ENCODE data around the gene TBC1D2B.
"Not testable (repeated sequence)": the region's sequence is repeated elsewhere in the genome, so short reads cannot be mapped to it uniquely, and the experiment has no call there.

The TBC1D2B gene

GRCh38 chr15:77984446-77984861, 93.1 kb downstream of the TBC1D2B start:
- in situ Hi-C loops (cut with HindIII; ENCODE audit: low sequenced_read_pairs): loop anchor here (5.0 kb wide), 1 partner anchor 788 kb away; no protein-coding TSS in a partner anchor

GRCh38 chr15:77983708-77984445, 93.6 kb downstream of the TBC1D2B start:
- no peak overlapping the region for H3K4me3 ChIP-seq (ENCODE audit: low read depth, low read length)
- TF ChIP-seq CTCF (IDR thresholded peaks at IDR 0.05; ENCODE audit: low read depth, low read length, missing control alignments): peak; percentile 23
- in situ Hi-C loops (cut with HindIII; ENCODE audit: low sequenced_read_pairs): loop anchor here (5.0 kb wide), 1 partner anchor 788 kb away; no protein-coding TSS in a partner anchor
- DNase-seq (ENCODE audit: low read depth): no peak

More at GRCh38 chr15:77984446-77984861, 93.1 kb downstream of the TBC1D2B start:
- no peak for TF ChIP-seq CTCF (IDR thresholded peaks at IDR 0.05; ENCODE audit: low read depth, low read length, missing control alignments)
- DNase-seq (ENCODE audit: low read depth): no peak
- no peak overlapping the region for H3K4me3 ChIP-seq (ENCODE audit: low read depth, low read length)

GRCh38 chr15:77983091-77983707, 94.3 kb downstream of the TBC1D2B start:
- no peak for DNase-seq (ENCODE audit: low read depth)
- in situ Hi-C loops (cut with HindIII; ENCODE audit: low sequenced_read_pairs): loop anchor here (5.0 kb wide), 1 partner anchor 789 kb away; no protein-coding TSS in a partner anchor
- no peak overlapping the region for H3K4me3 ChIP-seq (ENCODE audit: low read depth, low read length)
- TF ChIP-seq CTCF (IDR thresholded peaks at IDR 0.05; ENCODE audit: low read depth, low read length, missing control alignments): no peak

GRCh38 chr15:77982127-77982490, 95.4 kb downstream of the TBC1D2B start:
- H3K4me3 ChIP-seq (ENCODE audit: low read depth, low read length): no peak overlapping the region
- no peak for TF ChIP-seq CTCF (IDR thresholded peaks at IDR 0.05; ENCODE audit: low read depth, low read length, missing control alignments)
- no peak for DNase-seq (ENCODE audit: low read depth)
- in situ Hi-C loops (cut with HindIII; ENCODE audit: low sequenced_read_pairs): loop anchor here (5.0 kb wide), 1 partner anchor 790 kb away; no protein-coding TSS in a partner anchor

GRCh38 chr15:77981281-77982126, 96.0 kb downstream of the TBC1D2B start:
- no peak for TF ChIP-seq CTCF (IDR thresholded peaks at IDR 0.05; ENCODE audit: low read depth, low read length, missing control alignments)
- in situ Hi-C loops (cut with HindIII; ENCODE audit: low sequenced_read_pairs): loop anchor here (5.0 kb wide), 1 partner anchor 791 kb away; no protein-coding TSS in a partner anchor
- H3K4me3 ChIP-seq (ENCODE audit: low read depth, low read length): no peak overlapping the region
- no peak for DNase-seq (ENCODE audit: low read depth)

- not testable (repeated sequence) for H3K4me3 ChIP-seq (ENCODE audit: low read depth, low read length); DNase-seq (ENCODE audit: low read depth)
- in situ Hi-C loops (cut with HindIII; ENCODE audit: low sequenced_read_pairs): loop anchor here (5.0 kb wide), 1 partner anchor 792 kb away; no protein-coding TSS in a partner anchor
Observed at GRCh38 chr15:77980674-77981073, 96.8 kb downstream of the TBC1D2B start.
